ENCODE measurements around the gene TBC1D28.
"Not testable (repeated sequence)": the region's sequence is repeated elsewhere in the genome, so short reads cannot be mapped to it uniquely, and the experiment has no call there.

Gene TBC1D28

DNA sequence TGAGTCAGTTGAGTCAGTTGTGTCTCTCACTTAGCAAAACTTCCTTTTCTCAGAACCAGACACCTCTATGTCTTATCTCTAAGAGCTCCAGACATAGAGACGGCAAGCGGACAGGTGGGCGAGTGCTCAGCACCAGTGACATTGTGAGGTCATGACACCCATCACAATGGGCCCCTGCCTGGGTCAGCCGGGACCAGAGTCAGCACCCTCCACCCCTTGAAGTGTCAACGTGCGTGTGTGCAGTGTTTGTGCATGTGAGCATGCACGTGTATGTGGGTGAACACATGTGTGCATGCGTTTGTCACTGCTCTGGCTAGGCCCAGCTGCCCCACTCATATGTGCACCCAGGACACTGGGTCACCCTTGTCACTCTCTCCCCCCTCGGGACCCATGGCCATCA lies at the start of gene TBC1D28:
Gene TBC1D28, minus strand, starts transcription at position 101 of the 400 bp plus-strand sequence. CDS start 3,039 bp downstream, outside the sequence.
- DNase-seq, CTCF ChIA-PET, H3K27me3 Mint-ChIP-seq, H3K9me3 Mint-ChIP-seq, H3K4me1 Mint-ChIP-seq, H3K36me3 Mint-ChIP-seq, H3K27ac Mint-ChIP-seq, H3K4me3 Mint-ChIP-seq: not testable (repeated sequence)

DNA sequence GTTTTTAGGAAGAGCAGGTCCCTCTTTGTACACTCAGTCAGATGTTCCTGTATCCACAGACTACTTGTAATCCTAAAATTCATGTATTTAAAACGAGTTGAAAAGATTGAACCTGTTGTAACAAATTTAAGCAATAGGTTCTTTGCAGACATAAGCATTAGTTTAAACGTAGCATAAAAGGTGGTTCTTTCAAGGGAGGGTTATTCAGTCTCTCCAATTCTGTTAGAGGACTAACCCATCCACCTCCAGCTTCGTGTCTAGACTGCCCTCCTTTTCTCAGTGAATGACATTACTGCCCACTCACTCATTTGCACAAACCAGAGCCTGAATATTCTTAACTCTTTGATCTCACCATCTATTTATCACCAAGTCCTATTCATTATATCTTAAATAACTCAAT lies 38.5 kb upstream of the TBC1D28 start:
- H3K4me3 Mint-ChIP-seq, result peak overlapping the region; percentile 81
- CTCF ChIA-PET, H3K27me3 Mint-ChIP-seq, H3K27ac Mint-ChIP-seq, H3K9me3 Mint-ChIP-seq, DNase-seq, H3K36me3 Mint-ChIP-seq: not testable (repeated sequence)
- H3K4me1 Mint-ChIP-seq, result peaks cover 18% of the 10 kb centered on the region

DNA sequence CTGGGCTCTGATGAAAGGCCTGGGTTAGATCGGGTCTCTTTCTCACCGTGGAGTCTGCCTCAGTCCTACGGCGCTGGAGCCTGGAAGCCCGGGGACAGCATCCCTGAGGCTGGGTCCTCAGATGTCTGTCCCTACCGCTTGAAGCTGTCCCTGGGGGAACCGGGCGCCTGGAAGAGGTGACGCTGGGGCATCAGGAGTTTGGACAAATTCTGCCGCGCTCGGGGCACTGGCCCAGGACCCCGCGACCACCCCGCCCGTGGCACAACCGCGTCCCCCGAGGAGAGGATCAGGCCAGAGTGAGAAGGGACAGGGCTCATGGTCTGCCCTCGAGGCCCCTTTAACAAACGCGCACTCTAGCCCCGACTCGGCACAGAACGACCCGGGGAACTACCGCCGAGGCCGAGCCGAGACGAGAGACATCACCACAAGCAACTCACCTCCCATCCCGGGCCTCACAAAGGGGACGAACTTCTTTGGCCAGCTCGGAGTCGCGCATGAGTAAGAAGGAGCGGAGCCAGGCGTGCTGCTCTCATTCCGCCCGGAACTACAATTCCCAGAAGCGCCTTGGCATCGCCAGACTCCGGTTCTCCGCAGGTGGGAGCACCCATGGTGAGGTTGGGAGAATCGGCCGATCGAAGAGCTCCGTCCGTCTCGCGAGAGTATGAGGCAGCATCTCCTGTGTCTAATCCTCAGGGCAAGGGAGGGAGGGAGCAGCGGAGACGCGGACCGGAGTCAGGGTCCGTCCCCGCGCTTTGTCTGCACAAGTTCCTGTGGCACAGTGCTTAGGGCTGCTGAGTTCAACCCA lies 37.8 kb upstream of the TBC1D28 start, which contains the start of gene FOXO3B:
Gene FOXO3B, minus strand, starts transcription at position 548 of the 805 bp plus-strand sequence. CDS start 663 bp downstream, outside the sequence.
- Mint-ChIP-seq H3K27ac (peak within 1 kb of the TSS; percentile 24), H3K4me1 (peaks cover 18% of the 10 kb centered on the region), H3K4me3 (peak within 1 kb of the TSS; percentile 81)
- DNase-seq, result peak; percentile 87
- H3K36me3 Mint-ChIP-seq, CTCF ChIA-PET, H3K9me3 Mint-ChIP-seq, H3K27me3 Mint-ChIP-seq: not testable (repeated sequence)

DNA sequence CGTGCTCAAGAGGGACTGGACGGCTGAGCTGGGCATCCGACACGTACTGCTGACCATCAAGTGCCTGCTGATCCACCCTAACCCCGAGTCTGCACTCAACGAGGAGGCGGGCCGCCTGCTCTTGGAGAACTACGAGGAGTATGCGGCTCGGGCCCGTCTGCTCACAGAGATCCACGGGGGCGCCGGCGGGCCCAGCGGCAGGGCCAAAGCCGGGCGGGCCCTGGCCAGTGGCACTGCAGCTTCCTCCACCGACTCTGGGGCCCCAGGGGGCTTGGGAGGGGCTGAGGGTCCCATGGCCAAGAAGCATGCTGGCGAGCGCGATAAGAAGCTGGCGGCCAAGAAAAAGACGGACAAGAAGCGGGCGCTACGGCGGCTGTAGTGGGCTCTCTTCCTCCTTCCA lies 33.2 kb upstream of the TBC1D28 start:
- CTCF ChIA-PET, H3K9me3 Mint-ChIP-seq, H3K27ac Mint-ChIP-seq, DNase-seq, H3K4me3 Mint-ChIP-seq, H3K27me3 Mint-ChIP-seq, H3K4me1 Mint-ChIP-seq: not testable (repeated sequence)
- peaks cover 17% of the 10 kb centered on the region for H3K36me3 Mint-ChIP-seq

GRCh38 chr17:18676928-18677327 lies 32.7 kb upstream of the TBC1D28 start:
- H3K4me1 Mint-ChIP-seq, H3K27ac Mint-ChIP-seq, H3K4me3 Mint-ChIP-seq, DNase-seq, CTCF ChIA-PET, H3K9me3 Mint-ChIP-seq, H3K27me3 Mint-ChIP-seq: not testable (repeated sequence)
- H3K36me3 Mint-ChIP-seq, result peaks cover 19% of the 10 kb centered on the region

DNA sequence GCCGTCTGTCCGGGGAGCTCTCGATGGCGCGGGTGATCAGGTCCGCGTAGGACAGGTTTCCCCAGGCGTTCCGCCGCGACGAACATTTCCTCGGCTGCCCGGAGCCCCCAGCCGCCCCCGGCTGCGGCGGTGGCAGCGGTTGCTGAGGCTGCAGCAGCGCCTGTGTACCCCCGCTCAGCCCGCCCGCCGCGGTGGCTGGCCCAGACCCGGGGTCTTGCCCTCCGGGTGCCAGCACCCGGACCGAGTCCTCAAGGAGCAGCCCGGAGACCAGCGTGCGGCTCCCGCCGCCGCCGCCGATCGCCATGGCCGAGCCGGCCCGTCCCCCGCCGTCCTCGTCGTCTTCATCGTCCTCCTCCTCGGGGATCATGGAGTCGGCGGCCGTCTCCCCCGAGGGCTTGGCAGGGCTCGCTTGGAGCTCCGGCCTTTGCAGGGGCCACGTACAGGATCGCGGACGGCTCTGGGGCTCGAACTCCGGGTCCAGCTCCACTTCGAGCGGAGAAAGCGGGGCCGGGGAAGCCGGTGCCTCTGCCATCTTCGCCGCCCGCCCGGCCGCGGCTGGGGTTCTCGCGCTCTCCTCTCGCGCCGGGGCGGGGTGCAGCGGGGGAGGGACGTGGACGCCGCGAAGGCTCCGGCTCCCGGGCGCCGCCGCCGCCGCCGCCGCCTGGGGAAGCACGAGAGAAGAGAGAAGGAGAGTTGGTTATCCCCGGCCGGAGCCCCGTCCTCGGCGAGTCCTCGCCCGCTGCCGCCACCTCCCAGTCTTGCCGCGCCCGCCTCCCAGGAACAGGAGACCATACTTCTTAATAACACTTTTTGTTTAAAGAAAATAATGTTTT lies 28.4 kb upstream of the TBC1D28 start:
- Mint-ChIP-seq H3K9me3 (peaks cover 26% of the 10 kb centered on the region), H3K36me3 (peaks cover 35% of the 10 kb centered on the region)
- H3K4me1 Mint-ChIP-seq, H3K27ac Mint-ChIP-seq, H3K4me3 Mint-ChIP-seq, CTCF ChIA-PET, H3K27me3 Mint-ChIP-seq, DNase-seq: not testable (repeated sequence)

DNA sequence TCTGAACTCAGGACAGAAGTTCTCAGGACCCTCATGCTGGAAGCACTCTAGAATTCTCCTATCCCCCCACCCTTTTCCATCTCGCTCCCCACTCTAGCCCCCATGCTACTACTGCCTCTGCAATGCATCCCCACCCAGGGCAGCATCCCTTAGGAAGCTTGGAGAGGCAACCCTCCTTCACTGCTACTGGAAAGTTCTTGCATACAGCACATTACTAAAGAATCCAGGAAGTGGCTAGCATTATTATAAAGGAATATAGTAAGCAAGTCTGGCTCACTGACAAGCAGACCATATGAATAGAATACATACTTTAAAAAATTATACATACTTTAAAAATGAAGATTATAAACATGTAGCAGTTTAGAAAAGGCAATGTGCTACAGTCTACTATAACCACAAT lies 24.4 kb upstream of the TBC1D28 start:
- H3K27ac Mint-ChIP-seq, H3K4me1 Mint-ChIP-seq, CTCF ChIA-PET, H3K27me3 Mint-ChIP-seq, H3K4me3 Mint-ChIP-seq, DNase-seq: not testable (repeated sequence)
- Mint-ChIP-seq H3K36me3 (peaks cover 26% of the 10 kb centered on the region), H3K9me3 (peaks cover 30% of the 10 kb centered on the region)

DNA sequence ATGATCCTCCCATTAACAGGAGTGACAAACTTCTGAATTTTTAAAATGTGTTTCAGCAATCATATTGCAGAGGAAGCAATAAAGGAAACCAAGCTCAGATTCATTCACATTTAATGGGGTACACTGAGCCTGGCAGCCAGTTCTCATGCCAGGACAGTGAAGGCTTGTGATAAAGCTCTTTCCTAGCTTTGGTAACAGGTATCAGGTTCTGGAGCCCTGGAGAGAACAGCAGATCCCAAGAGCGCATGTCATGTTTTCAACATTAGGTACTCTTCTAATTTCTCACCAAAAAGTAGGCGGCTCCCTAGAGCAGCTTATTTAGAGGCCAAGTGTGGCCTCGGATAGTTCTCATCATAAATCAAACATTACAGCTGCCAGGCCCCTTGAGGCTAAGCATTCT lies 23.3 kb upstream of the TBC1D28 start:
- H3K9me3 Mint-ChIP-seq, result peaks cover 41% of the 10 kb centered on the region
- H3K36me3 Mint-ChIP-seq, result peaks cover 27% of the 10 kb centered on the region
- H3K27me3 Mint-ChIP-seq, H3K27ac Mint-ChIP-seq, CTCF ChIA-PET, DNase-seq, H3K4me3 Mint-ChIP-seq, H3K4me1 Mint-ChIP-seq: not testable (repeated sequence)

DNA sequence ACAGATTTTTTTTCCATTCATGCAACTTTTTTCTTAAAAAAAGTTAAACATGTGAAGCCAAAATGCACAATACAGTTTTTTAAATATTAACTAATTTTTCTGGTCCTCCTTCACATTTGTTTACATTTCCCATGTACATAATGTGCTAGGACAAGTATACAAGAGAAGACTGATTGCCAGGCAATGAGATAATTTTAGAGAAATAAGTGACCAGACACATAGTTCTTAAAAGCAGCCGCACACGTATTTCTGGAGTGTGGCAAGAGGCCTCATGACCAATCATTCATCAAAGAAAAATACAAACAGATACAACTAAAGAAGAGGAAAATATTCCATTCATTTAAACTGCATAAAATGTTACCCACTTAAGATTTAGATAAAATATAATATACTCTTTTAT lies 22.1 kb upstream of the TBC1D28 start:
- DNase-seq, H3K27me3 Mint-ChIP-seq, H3K27ac Mint-ChIP-seq, H3K4me3 Mint-ChIP-seq, H3K4me1 Mint-ChIP-seq, CTCF ChIA-PET: not testable (repeated sequence)
- Mint-ChIP-seq H3K36me3 (peaks cover 25% of the 10 kb centered on the region), H3K9me3 (peaks cover 46% of the 10 kb centered on the region)

GRCh38 chr17:18661924-18662624 lies 17.9 kb upstream of the TBC1D28 start:
- H3K4me3 Mint-ChIP-seq, H3K27me3 Mint-ChIP-seq, DNase-seq, H3K4me1 Mint-ChIP-seq, CTCF ChIA-PET, H3K36me3 Mint-ChIP-seq, H3K27ac Mint-ChIP-seq: not testable (repeated sequence)
- H3K9me3 Mint-ChIP-seq, result peaks cover 33% of the 10 kb centered on the region

DNA sequence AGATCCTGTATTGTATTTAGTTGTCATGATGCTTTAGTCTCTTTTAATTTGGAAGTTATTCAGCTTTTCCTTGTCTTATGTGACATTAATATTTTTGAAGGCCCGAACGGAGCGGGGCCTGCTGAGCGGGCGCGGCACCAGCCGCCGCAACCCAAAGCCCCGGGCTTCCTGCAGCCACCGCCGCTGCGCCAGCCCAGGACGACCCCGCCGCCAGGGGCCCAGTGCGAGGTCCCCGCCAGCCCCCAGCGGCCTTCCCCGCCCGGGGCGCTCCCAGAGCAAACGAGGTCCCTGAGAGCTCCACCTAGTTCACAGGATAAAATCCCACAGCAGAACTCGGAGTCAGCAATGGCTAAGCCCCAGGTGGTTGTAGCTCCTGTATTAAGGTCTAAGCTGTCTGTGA lies 5.9 kb upstream of the TBC1D28 start:
- H3K4me3 Mint-ChIP-seq, H3K27ac Mint-ChIP-seq, H3K4me1 Mint-ChIP-seq, DNase-seq, H3K9me3 Mint-ChIP-seq, H3K36me3 Mint-ChIP-seq, CTCF ChIA-PET: not testable (repeated sequence)
- peaks cover 11% of the 10 kb centered on the region for H3K27me3 Mint-ChIP-seq

DNA sequence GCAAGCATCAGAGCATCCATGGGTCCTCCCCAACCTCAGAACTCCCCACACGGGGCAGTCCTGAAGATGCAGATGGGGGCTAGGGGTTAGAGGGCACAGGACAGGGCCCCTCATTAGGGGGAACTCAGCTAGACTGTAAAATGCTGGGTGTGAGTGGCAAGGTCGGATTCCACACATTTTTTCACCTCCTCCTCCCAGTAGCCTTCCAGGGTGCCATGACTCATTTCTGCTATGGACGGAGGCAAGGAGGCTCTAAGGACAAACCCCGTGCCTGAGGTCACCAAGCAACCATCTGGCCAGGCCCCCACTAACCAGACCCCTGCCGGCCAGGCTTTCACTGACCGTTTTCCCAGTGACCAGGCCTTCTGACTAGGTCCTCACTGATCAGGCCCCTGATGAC lies 1.1 kb downstream of the TBC1D28 start:
- H3K27me3 Mint-ChIP-seq, CTCF ChIA-PET, DNase-seq, H3K9me3 Mint-ChIP-seq, H3K4me1 Mint-ChIP-seq, H3K36me3 Mint-ChIP-seq, H3K4me3 Mint-ChIP-seq, H3K27ac Mint-ChIP-seq: not testable (repeated sequence)

- peaks cover 43% of the 10 kb centered on the region for H3K27me3 Mint-ChIP-seq
- H3K4me1 Mint-ChIP-seq, H3K4me3 Mint-ChIP-seq, H3K27ac Mint-ChIP-seq, CTCF ChIA-PET, H3K36me3 Mint-ChIP-seq, DNase-seq, H3K9me3 Mint-ChIP-seq: not testable (repeated sequence)
These were observed 5.8 kb downstream of the TBC1D28 start for GRCh38 chr17:18638357-18638756.

- H3K27ac Mint-ChIP-seq, H3K36me3 Mint-ChIP-seq, CTCF ChIA-PET, DNase-seq, H3K9me3 Mint-ChIP-seq, H3K4me3 Mint-ChIP-seq, H3K4me1 Mint-ChIP-seq: not testable (repeated sequence)
- H3K27me3 Mint-ChIP-seq, result peaks cover 43% of the 10 kb centered on the region
These were observed 8.0 kb downstream of the TBC1D28 start for GRCh38 chr17:18636237-18636636.

Measured in activated naive CD4-positive, alpha-beta T cell treated with anti-CD3 and anti-CD28 coated beads, Interleukin-2, amount 10 ng/mL, durations not matched to agents 7 days and 5 days (primary cell).